Osteocyte (in vitro differentiated cells): ENCODE results near the gene OR2T10. TPM values are rescaled to one million over a fixed set of nuclear protein-coding genes. Genes with fewer than 3 reads are reported as not detected.
A peak's percentile ranks its signal among the peaks of the same experiment; 100 is the strongest.

Experiments
- DNase-seq: peaks from one replicate; pipeline ENCODE4 v3.0.0; 2021; ENCODE audit warnings: mixed read lengths; ENCODE audit not compliant: unreplicated experiment; ENCODE audit errors: extremely low spot score
- H3K27ac Mint-ChIP-seq: one replicate; pipeline ENCODE4 v1.8.0; 2021; ENCODE audit warnings: mild to moderate bottlenecking, mixed read lengths; ENCODE audit not compliant: unreplicated experiment
- H3K27me3 Mint-ChIP-seq: one replicate; pipeline ENCODE4 v1.8.0; 2021; ENCODE audit warnings: mixed read lengths; ENCODE audit not compliant: unreplicated experiment
- H3K36me3 Mint-ChIP-seq: one replicate; pipeline ENCODE4 v1.8.0; 2021; ENCODE audit warnings: mixed read lengths; ENCODE audit not compliant: unreplicated experiment
- H3K4me1 Mint-ChIP-seq: one replicate; pipeline ENCODE4 v1.8.0; 2021; ENCODE audit warnings: mixed read lengths; ENCODE audit not compliant: unreplicated experiment
- H3K4me3 Mint-ChIP-seq: one replicate; pipeline ENCODE4 v1.8.0; 2021; ENCODE audit warnings: mild to moderate bottlenecking, moderate library complexity, mixed read lengths; ENCODE audit not compliant: unreplicated experiment
- H3K9me3 Mint-ChIP-seq: one replicate; pipeline ENCODE4 v1.8.0; 2021; ENCODE audit warnings: mixed read lengths; ENCODE audit not compliant: unreplicated experiment
- total RNA-seq: library from RNA; stranded (reverse); gene quantifications from 2 replicates; pipeline ENCODE4 v1.2.1, GENCODE V29; 2021
- TF ChIP-seq, protein P1 (sequence below): fragments of 200-600 bp; sonication (generic); IDR thresholded peaks from 2 replicates; pipeline ENCODE4 v1.5.0; 2021; ENCODE audit warnings: antibody characterized with exemption, mild to moderate bottlenecking, moderate library complexity

OR2T10 gene
- total RNA-seq, 1 donor from 2014 or later, result not detected

DNA sequence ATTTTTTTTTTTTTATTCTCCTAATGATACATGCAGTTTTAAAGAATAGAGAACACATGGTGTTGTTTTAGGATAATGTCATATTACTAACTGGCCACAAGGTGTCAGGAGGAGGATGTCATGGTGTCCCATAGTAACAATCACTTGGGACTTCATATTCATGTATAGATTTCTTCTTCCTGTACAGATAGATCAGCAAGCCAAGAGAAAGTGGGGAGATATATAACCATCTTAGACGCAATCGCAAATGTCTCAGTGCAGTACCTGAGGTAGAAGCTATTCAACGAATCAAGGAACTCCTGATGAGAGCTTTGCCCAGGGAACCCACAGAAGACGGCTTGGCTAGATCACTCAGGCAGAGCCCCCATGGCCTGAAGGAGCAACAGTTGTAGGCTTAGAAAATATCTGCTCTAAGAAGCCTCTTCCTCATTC is 25.1 kb upstream of the OR2T10 start:
- no peaks in the 10 kb centered on the region for H3K4me1 Mint-ChIP-seq
- H3K36me3 Mint-ChIP-seq, result no peaks in the 10 kb centered on the region
- TF ChIP-seq, protein P1, sequence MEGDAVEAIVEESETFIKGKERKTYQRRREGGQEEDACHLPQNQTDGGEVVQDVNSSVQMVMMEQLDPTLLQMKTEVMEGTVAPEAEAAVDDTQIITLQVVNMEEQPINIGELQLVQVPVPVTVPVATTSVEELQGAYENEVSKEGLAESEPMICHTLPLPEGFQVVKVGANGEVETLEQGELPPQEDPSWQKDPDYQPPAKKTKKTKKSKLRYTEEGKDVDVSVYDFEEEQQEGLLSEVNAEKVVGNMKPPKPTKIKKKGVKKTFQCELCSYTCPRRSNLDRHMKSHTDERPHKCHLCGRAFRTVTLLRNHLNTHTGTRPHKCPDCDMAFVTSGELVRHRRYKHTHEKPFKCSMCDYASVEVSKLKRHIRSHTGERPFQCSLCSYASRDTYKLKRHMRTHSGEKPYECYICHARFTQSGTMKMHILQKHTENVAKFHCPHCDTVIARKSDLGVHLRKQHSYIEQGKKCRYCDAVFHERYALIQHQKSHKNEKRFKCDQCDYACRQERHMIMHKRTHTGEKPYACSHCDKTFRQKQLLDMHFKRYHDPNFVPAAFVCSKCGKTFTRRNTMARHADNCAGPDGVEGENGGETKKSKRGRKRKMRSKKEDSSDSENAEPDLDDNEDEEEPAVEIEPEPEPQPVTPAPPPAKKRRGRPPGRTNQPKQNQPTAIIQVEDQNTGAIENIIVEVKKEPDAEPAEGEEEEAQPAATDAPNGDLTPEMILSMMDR, result peak; percentile 51
- H3K27me3 Mint-ChIP-seq, result no peaks in the 10 kb centered on the region
- H3K4me3 Mint-ChIP-seq, result no peak overlapping the region
- no peak overlapping the region for H3K27ac Mint-ChIP-seq
- H3K9me3 Mint-ChIP-seq, result no peaks in the 10 kb centered on the region
- DNase-seq, result no peak

DNA sequence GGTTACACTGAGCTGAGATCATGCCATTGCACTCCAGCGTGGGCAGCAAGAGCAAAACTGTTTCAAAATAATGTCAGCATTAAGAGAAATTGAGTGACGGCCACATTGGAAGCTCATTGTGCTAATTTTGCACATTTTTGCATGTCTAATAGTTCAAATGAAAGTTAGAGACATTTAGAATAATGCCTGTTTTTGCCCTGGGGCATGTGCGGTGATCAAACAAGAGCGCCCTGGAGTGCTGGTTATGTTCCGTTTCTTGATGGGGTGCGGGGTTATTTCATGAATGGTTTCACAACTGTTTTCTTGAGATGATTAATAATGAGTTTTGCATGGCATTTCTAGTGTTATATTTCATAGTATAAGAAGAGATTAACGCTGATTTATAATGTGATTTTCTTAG is 24.3 kb upstream of the OR2T10 start:
- no peaks in the 10 kb centered on the region for H3K9me3 Mint-ChIP-seq
- no peak for DNase-seq
- H3K4me3 Mint-ChIP-seq, result no peak overlapping the region
- TF ChIP-seq, protein P1, result no peak
- H3K36me3 Mint-ChIP-seq, result no peaks in the 10 kb centered on the region
- H3K27ac Mint-ChIP-seq, result no peak overlapping the region
- H3K4me1 Mint-ChIP-seq, result no peaks in the 10 kb centered on the region
- no peaks in the 10 kb centered on the region for H3K27me3 Mint-ChIP-seq

DNA sequence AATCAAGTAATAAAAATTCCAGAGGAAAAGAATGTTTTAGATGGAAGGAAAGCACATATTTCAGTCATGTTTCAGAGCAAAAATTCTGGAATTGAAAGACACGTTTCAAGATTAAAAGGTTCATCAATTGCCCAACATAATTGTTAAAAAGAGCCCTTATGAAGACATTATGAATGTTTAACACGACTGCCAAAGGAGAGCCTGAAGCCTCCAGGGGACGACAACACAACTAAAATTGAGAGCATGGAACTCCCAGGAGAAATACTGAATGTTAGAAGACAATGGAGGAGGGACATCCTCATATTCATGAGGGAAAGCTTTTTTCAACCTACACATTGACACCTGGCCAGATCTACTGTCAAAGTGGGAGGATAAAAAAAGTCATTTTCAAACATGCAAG is 21.4 kb upstream of the OR2T10 start:
- DNase-seq, result no peak
- Mint-ChIP-seq H3K36me3 (no peaks in the 10 kb centered on the region), H3K4me1 (no peaks in the 10 kb centered on the region), H3K27ac (no peak overlapping the region), H3K27me3 (no peaks in the 10 kb centered on the region), H3K4me3 (no peak overlapping the region), H3K9me3 (peaks cover 9% of the 10 kb centered on the region)
- TF ChIP-seq, protein P1, result peak; percentile 52

DNA sequence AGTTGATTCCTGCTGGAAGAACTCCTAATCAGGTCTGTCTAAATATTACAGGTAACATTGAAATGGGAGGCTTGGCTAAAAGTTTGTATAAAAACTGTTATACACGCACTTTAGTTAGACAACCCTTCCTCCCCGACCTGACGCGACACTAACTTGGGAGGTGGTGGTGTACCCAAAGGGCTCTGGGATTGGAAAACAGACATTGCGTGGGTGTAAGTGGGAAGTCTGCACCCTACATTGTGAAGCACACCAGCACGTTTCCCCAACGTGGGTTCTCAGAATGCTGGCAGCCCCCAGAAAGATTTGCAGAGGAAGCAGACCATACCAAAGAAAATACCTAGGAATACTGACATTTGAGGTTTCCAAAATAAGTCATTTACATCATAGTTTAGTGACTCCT is 20.6 kb upstream of the OR2T10 start:
- Mint-ChIP-seq H3K9me3 (peaks cover 9% of the 10 kb centered on the region), H3K4me3 (no peak overlapping the region), H3K27me3 (no peaks in the 10 kb centered on the region), H3K4me1 (no peaks in the 10 kb centered on the region), H3K36me3 (no peaks in the 10 kb centered on the region), H3K27ac (no peak overlapping the region)
- TF ChIP-seq, protein P1, result no peak
- no peak for DNase-seq

DNA sequence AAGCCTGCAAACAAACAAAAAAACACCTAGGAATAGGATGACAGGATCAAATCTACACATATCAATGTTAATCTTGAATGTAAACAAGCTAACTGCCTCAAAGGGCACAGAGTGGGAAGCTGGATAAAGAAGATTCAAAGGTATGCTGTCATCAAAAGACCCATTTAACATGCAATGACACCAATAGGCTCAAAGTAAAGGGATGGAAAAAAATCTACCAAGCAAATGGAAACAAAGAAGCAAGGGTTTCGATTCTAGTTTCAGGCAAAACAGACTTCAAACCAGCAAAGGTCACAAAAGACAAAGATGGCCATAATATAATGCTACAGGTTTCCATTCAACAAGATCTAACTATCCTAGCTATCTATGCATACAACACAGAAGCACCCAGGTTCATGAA is 16.2 kb upstream of the OR2T10 start:
- Mint-ChIP-seq H3K9me3 (peaks cover 13% of the 10 kb centered on the region), H3K36me3 (no peaks in the 10 kb centered on the region), H3K27ac (no peak overlapping the region), H3K27me3 (no peaks in the 10 kb centered on the region), H3K4me1 (no peaks in the 10 kb centered on the region), H3K4me3 (no peak overlapping the region)
- TF ChIP-seq, protein P1, result no peak
- DNase-seq, result no peak
